DMS153 (cell line): ENCODE results near the gene RNF34.
"Not testable (repeated sequence)": the region's sequence is repeated elsewhere in the genome, so short reads cannot be mapped to it uniquely, and the experiment has no call there.

Source experiments
- DNase-seq: peaks from one replicate; lab custom pipeline; 2025; lab: John Stamatoyannopoulos, UW

Gene RNF34, protein sequence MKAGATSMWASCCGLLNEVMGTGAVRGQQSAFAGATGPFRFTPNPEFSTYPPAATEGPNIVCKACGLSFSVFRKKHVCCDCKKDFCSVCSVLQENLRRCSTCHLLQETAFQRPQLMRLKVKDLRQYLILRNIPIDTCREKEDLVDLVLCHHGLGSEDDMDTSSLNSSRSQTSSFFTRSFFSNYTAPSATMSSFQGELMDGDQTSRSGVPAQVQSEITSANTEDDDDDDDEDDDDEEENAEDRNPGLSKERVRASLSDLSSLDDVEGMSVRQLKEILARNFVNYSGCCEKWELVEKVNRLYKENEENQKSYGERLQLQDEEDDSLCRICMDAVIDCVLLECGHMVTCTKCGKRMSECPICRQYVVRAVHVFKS

DNA sequence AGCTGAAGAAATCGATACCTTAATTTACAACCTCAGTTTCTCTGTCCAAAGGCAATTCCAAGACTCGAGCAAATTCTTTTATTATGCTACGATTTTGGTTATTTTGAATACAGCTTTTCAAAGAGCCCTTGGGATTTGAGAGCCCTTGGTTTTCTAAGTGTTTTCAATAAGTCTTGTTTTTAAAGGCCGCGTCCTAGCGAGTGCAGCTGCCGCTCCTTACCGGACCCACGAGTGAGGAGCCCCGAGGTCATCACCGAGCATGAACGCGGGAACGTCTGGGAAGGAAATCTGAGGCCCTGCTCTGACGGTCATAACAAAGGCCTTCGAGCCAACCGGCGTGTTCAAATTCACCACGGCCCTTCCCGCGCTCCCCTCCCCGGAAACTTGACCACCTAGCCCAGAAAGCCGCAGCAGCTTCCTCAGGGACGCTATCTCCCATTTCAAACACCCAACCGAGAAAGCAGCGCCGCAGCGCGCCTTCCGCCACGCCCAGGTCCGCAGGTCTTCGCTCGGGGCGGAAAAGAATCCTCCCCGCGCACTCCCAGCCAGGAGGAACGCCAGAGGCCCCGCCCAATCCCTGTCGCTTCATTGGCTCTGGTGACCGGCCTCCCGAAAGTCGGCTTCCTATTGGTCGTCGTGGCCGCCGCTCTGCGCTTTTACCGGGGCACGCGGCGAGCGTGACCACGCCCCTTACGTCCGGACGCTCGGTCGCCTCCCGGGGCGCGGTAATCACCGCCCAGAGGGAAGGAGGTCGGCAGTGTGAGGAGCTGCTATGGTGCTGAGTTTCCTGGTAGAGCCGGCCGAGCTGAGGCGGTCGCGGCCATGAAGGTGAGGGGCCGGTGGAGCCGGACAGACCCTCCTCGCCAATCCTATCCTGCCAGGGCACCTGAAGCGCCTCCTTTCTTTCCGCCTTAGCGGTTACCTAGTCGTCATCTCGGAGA lies at the start of gene RNF34:
TSS of gene RNF34 (plus strand) at position 728 of the 941 bp plus-strand sequence. CDS start at position 823, 95 bp downstream.
- DNase-seq = peak; percentile 98

DNA sequence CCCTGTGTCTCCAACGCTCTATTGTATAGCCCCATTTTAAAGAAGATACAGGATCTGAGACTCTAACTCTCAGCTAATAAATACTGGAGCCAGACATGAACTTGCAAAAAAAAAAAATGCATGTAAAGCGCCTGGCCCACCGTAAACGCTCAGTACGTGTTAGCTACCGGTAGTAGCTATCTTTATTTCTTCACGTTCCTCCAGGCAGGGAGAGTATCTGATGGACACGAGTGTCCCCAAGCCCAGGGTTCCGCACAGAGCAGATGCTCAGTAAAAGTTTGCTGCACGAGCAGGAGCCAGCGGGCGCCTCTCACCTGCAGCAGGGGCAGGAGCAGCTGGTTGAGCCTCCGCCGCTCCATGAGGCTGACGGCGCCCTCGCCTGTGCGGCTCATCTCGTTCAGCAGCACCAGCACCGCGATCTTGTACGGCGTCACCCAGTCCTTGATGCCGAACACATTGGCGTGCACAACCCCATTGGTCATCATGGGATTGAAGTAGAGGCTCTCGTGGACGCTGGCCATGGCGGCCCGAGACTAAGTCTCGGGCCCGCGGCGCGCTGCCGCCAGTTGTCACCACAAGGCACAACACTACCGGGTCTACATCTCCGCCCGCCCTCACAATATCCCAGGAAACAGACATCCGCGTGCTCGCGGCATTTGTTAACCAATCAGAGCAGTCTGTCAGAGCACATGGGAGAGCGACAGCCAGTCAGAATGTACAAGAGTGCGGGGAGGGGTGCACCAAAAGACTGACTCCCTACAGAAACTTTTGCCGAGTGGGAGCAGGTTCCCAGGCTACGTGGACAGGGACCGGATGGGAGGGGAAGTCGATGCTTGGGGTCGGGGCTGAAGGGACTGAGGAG lies 47.9 kb upstream of the RNF34 start, which contains the start of gene ANAPC5:
TSS of gene ANAPC5 (minus strand) at position 592 of the 862 bp plus-strand sequence. CDS start at position 521, 71 bp downstream.
- peak; percentile 95 for DNase-seq

DNA sequence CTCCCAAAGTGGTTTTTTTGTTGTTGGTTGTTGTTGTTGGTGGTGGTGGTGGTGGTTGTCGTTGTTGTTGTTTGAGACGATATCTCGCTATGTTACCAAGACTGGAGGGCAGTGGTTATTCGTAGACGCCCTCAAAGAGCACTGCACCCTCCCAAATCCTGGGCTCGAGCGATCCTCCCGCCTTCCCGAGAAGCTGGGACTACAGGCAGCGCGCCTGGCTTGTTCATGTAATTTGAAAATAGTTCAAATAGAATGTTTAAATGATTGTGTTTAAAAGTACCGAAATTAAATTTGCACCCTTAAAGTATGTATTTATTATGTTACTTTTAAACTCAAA lies 47.3 kb upstream of the RNF34 start:
- no peak for DNase-seq

DNA sequence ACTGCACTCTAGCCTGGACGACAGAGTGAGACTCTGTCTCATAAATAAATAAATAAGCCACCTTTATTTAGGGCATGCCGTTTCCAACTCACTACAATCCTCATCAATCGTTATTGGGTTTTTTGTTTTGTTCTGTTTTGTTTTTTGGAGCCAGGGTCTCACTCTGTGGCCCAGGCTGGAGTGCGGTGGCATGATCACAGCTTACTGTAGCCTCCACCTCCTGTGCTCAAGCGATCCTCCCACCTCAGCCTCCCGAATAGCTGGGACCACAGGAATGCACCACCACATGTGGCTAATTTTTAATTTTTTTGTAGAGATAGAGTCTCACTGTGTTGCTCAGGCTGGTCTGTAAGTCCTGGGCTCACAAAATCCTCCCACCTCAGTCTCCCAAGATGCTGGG lies 44.1 kb upstream of the RNF34 start:
- DNase-seq = no peak

DNA sequence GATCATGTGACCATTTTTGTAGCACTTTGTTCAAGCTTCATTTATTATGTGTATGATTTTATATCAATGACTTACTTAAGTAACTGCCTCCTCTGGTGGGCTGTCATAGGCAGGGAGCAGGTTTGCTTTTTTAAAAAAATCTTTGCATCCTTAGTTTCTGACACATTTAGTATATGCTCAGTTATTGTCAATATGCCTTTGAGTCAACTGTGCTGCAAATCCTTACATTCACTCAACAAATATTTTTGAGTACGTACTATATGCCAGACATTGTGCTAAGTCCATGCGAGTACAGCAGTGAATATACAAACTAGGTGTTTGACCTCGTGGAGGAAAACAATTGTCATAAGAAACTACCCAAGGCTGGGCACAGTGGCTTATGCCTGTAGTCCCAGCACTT lies 43.3 kb upstream of the RNF34 start:
- no peak for DNase-seq

DNA sequence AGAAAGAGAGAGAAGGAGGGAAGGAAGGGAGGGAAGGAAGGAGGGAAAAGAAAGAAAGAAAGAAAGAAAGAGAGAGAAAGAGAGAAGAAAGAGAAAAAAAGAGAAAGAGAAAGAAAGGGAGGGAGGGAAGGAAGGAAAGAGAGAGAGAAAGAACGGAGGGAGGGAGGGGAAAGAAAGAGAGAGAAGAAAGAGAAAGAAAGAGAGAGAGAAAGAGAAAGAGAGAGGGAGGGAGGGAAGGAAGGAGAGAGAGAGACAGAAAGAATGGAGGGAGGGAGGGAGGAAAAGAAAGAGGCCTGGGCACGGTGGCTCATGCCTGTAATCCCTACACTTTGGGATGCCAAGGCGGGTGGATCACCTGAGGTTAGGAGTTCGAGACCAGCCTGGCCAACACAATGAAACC lies 42.6 kb upstream of the RNF34 start:
- no peak for DNase-seq

DNA sequence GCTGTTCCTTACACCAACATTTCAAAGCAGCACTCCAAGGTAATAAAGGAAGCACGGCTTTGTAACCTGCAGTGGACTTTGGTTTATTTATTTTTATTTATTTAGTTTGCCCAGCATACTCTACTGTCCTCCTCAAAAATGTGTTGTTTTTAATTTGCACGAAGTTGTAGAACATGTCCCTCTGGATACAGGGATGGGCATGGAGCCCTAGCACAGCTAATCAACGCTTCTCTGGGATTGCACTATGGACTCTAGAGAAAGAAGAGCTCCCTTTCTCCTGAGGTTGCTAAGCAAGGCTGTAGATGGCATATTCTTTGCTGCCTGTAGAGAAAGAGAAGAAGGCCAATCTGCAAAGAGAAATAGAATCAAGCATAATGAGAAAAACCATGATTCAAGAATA lies 41.8 kb upstream of the RNF34 start:
- DNase-seq = no peak

DNA sequence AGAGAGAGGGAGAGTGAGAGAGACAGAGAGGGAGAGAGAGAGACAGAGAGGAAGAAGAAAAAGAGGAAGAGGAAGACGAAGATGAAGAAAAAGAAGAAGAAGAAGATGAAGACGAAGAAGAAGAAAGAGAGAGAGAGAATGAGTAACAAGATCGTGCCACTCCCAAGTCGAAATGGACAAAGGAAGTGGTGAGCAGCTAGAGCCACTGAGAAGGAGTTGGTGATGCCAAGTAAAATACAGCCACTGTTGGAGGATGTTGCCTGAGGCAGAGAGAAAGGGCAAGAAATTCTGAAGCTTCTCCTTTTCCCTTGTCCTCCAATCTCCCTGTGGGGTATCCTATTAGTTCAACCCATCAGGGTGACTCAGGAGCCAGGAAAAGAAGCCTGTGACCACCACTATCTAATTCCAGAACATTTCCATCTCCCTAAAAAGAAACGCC lies 35.2 kb upstream of the RNF34 start:
- no peak for DNase-seq

DNA sequence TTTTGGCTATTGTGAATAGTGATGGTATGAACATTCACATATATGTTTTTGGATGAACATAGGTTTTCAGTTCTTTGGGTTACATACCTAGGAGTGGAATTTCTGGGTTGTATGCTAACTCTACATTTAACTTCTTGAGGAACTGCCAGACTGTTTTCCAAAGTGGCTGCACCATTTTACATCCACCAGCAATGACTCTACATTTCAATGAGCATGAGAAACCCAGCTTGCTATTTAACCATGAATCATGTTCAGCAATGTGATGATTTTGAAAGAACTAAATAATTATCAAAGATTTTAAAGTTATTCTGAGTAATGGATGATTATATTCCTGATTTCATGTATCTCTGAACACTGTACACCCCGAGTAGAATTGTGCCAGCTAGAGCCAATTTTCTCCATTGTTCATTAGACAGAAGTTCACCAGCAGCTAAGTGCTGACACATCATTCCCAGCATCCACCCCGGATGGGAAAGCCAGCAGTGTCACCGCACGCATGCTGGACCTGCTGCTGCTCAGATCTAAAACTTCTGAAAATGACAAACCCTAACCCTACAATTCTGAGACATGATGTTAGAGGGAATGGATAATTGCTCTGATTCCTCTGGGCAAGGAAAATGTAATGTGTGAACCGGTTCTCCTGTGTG lies 34.4 kb upstream of the RNF34 start:
- no peak for DNase-seq

DNA sequence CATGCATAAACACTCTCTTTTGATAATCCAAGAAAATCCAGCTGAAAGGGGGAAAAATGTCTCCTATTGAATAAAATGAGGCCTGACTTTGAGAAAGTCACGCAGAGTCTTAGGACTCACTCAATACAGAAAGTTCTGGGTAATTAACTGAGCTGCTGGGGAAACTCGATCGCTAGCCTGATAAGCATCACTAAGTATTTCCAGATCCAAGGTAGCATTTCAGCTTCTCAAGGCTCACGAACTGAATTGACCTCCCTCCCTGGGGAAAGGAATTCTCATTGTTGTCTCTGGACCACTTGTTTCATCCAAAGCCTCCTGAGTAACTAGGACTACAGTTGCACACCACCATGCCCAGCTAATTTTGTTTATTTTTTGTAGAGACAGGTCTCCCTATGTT lies 33.9 kb upstream of the RNF34 start:
- no peak for DNase-seq

DNA sequence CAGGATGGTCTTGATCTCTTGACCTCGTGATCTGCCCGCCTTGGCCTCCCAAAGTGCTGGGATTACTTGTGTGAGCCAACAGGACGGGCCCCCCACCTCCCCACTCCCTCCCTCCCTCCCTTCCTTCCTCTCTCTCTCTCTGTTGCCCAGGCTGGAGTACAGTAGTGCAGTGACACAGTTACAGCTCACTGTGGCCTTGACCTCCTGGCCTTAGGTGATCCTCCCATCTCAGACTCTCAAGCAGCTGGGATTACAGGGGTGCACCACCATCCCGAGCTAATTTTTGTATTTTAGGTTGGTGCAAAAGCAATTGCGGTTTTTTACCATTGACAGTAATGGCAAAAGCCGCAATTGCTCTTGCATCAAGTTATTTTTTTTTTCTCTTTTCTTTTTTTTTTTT lies 28.5 kb upstream of the RNF34 start:
- DNase-seq = no peak

DNA sequence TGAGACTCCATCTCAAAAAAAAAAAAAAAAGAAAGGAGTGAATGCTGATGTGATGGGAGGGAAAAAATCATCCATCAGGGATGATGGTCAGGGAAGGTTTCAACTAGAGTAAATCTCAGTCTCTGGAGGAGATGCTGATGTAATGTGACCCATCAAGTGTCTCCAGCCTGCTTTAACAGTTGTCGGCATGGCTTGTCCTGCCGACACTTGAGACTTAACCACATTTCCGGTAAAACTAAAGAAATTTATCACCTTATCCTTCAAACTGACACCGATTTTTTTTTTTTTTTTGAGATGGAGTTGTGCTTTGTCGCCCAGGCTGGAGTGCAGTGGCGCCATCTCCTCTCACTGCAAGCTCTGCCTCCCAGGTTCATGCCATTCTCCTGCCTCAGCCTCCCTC lies 26.2 kb upstream of the RNF34 start:
- no peak for DNase-seq

DNA sequence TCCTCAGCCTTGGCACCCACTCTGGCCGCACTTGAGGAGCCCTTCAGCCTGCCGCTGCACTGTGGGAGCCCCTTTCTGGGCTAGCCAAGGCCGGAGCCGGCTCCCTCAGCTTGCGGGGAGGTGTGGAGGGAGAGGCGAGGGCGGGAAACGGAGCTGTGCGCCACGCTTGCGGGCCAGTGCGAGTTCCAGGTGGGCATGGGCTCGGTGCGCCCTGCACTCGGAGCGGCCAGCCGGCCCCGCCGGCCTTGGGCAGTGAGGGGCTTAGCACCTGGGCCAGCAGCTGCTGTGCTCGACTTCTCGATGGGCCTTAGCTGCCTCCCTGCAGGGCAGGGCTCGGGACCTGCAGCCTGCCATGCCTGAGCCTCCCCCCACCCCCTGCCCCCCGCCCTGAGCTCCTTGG lies 25.6 kb upstream of the RNF34 start:
- DNase-seq = not testable (repeated sequence)

DNA sequence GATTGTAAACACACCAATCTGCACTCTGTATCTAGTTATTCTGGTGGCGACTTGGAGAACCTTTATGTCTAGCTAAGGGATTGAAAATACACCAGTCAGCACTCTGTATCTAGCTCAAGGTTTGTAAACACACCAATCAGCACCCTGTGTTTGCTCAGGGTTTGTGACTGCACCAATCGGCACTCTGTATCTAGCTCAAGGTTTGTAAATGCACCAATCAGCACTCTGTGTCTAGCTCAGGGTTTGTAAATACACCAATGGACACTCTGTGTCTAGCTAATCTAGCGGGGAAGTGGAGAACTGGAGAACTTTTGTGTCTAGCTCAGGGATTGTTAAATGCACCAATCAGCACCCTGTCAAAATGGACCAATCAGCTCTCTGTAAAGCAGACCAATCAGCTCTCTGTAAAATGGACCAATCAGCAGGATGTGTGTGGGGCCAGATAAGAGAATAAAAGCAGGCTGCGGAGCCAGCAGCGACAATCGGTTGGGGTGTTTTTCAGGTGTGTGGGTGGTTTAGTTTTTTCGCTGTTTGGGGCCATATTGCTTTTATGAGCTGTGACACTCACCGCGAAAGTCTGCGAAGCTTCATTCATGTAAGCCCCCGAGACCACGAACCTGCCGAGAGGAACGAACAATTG lies 24.9 kb upstream of the RNF34 start:
- DNase-seq = not testable (repeated sequence)

DNA sequence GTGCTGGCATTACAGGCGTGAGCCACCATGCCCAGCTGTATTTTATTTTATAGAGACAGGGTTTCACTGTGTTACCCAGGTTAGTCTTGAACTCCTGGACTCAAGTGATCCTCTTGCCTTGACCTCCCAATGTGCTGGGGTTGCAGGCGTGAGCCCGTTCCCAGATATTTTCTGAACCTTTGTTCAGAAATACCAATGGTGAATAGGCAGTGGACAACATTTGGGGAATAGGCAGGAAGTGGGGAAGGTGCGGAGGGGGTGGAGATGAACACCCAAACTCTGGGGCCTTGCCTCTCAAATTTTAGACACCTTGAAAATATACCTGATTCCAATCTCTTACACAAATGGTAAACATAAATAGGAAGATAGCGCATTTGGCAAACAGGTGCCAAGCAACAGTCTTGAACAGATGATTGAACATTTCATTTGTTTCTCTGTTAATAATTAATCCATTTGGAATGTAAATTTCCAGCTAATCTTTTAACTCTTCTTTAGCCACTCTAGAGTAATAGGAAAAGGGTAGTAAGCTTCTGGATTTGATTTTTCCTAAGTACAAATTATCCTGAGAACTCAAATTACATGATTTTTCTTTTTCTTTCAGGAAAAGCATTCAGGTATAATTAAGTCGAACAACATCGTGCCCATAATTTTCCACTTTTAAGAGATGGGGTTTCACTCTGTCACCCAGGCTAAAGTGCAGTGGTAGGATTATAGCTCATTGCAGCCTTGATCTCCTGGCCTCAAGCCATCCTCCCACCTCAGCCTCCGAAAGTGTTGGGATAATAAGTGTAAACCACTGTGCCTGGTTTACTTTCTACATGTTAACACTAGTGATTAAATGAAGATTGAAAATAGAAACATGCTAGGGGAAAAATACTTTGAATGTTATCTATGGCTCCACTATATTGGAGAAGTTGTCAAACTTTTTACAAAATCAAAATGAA lies 22.9 kb upstream of the RNF34 start:
- no peak for DNase-seq

DNA sequence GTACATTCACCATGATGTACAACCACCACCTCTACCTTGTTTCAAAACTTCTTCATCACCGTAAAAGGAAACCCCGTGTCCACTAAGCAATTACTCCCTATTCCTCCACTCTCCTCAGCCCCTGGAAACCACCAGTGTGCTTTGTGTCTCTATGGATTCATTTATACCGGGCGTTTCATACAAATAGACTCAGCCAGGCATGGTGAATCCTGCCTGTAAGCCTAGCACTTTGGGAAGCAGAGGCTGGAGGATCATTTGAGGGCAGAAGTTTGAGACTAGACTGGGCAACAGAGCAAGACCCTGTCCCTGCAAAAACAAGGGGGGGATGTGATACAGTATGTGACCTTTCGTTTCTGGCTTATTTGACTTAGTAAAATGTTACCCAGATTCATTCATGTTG lies 21.2 kb upstream of the RNF34 start:
- DNase-seq = no peak

DNA sequence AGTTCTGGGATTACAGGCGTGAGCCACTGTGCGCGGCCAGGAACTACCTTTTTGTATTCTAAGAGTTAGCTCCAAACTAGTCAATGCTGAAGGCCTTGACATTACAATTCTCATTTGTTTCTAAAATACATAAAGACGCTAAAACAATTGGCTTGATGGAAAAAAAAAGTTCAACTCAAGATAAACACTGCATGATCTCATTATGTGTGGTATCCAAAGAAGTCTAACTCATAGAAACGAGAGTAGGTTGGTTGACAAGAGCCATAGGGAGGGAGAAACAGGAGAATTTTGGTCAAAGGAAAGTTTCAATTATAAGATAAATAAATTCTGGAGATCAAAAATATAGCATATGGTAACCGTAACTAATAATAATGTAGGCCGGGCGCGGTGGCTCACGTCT lies 20.0 kb upstream of the RNF34 start:
- no peak for DNase-seq

DNA sequence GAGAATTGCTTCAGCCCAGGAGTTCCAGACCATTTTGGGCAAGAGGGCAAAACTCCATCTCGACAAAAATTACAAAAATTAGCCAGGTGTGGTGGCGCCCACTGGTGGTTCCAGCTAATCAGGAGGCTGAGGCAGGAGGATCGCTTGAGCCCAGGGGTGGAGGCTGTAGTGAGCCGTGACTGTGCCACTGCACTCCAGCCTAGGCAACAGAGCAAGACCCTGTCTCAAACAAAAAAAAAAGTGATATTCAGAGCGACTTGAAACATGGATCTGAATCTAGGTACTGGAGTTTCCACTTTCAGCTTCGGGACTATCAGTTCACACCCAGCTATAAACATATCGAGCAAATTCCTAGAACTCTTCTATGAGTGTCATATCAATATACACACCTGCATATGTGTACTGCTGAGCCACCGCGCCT lies 16.3 kb upstream of the RNF34 start:
- no peak for DNase-seq

DNA sequence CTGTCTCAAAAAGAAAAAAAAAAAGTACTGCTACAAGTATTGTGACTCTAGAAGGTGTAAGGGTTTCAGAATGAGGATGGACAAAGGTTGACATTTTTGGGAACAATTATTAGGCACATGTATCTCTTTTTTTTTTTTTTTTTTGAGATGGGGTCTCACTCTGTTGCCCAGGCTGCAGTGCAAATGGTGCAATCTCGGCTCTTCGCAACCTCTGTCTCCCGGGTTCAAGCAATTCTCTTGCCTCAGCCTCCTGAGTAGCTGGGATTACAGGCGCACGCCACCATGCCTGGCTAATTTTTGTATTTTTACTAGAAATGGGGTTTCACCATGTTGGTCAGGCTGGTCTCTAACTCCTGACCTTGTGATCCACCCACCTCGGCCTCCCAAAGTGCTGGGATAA lies 15.0 kb upstream of the RNF34 start:
- DNase-seq = not testable (repeated sequence)

DNA sequence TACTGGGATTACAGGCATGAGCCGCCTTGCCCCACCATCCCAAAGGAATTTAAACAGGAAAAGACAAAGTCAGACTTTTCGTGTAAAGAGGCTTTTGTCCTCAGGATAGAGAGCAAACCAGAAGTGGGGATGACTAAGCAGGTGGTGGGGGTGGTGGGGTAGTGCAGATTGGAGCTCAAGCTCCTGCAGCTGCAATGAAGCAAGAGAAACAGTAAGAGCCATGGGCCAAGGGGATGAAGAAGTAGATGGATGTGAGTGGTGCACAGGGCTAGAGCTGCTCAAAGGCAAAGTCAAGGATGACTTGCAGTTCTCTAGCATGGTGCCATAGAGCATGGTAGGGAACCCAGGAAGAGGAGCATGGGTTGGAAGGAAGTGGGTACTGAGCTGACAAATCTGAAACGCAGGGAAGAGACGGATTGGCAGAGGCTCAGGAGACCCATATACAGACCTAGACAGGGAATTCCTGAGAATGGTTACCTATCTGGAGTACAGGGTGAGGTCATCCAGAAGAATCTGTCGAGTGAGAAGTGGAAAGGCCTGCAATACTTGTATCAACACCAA lies 11.4 kb upstream of the RNF34 start:
- no peak for DNase-seq
